Transverse colon (tissue), 4 donors: ENCODE measurements around the gene KMT2D. TPM values are rescaled to one million over a fixed set of nuclear protein-coding genes. Genes with fewer than 3 reads are reported as not detected.
A peak's percentile ranks its signal among the peaks of the same experiment; 100 is the strongest.

Experiments used
- DNase-seq: peaks from one replicate; pipeline ENCODE4 v3.0.0-alpha.2; 2019
- H3K27ac ChIP-seq, 4 donors: fragments of 200-600 bp; sonication (generic); 2 replicates each; pipeline ENCODE4 v1.5.1; 2016 to 2018; ENCODE audit warnings: inconsistent platforms in 4 of 4
- H3K27me3 ChIP-seq: fragments of 200-600 bp; sonication (generic); 2 replicates; pipeline ENCODE4 v1.5.1; 2017; ENCODE audit warnings: inconsistent platforms
- H3K36me3 ChIP-seq, 4 donors: fragments of 200-600 bp; sonication (generic); 2 replicates each; pipeline ENCODE4 v1.5.1; 2017 to 2019; ENCODE audit warnings: inconsistent platforms in 4 of 4
- H3K4me1 ChIP-seq, 4 donors: fragments of 200-600 bp; sonication (generic); 2 replicates each; pipeline ENCODE4 v1.5.1; 2017 to 2020; ENCODE audit warnings: inconsistent platforms in 4 of 4
- H3K4me3 ChIP-seq, 4 donors: fragments of 200-600 bp; sonication (generic); 1 replicate in 1 of 4; 2 replicates in 3 of 4; pipeline versions ENCODE4 v1.5.1 to v1.6.1; 2017 to 2019; ENCODE audit warnings: inconsistent platforms in 4 of 4
- H3K9me3 ChIP-seq, 2 donors: fragments of 200-600 bp; sonication (generic); 2 replicates each; pipeline ENCODE4 v1.5.1; 2017 to 2019; ENCODE audit warnings: inconsistent platforms in 2 of 2
- EP300 ChIP-seq: sonication (generic); formaldehyde crosslinking; IDR thresholded peaks from one replicate; pipeline ENCODE4 v1.6.1; 2017; ENCODE audit warnings: antibody characterized with exemption, low read depth
- POLR2A ChIP-seq: fragments of 450-650 bp; IDR thresholded peaks from one replicate; pipeline ENCODE4 v1.6.1; 2016; ENCODE audit warnings: antibody characterized with exemption, mild to moderate bottlenecking, moderate library complexity
- POLR2AphosphoS5 ChIP-seq, 3 donors: sonication (generic); formaldehyde crosslinking; IDR thresholded peaks; one replicate each; pipeline ENCODE4 v1.6.1; 2016; ENCODE audit warnings: antibody characterized with exemption in 3 of 3
- WGBS, 2 donors: methylation state at CpG; one replicate each; pipeline ENCODE4 v1.1.5; 2018; ENCODE audit warnings: low coverage in 1 of 2; 5-methylcytosine and 5-hydroxymethylcytosine counted together
- in situ Hi-C, 4 donors: fragments of 200-750 bp; cut with MboI; loops; one replicate each; pipeline versions ENCODE4 v1.15.0 to v1.15.1; 2017; ENCODE audit warnings: low sequenced_read_pairs in 3 of 4, low pct_ligation_motif_present in 1 of 4, low pct_unique_long_range_greater_than_20kb in 1 of 4
- intact Hi-C: fragments of 100-400 bp; cut with DNase I; formaldehyde crosslinking; loops from one replicate; pipeline ENCODE4 v1.15.1; 2023; ENCODE audit warnings: low total_unique reads
- total RNA-seq, 4 donors: library from RNA; depleted of rRNA; stranded (reverse); fragments of >200 nt; gene quantifications; one replicate each; pipeline ENCODE4 v1.1.0, GENCODE V29; 2016
- TF ChIP-seq, protein P1 (sequence below), 5 experiments: fragments of 200-600 bp in 3 of 5; fragments of 450-650 bp in 2 of 5; sonication (generic) in 3 of 5; IDR thresholded peaks; 1 replicate in 2 of 5; 2 replicates in 3 of 5; pipeline ENCODE4 v1.5.1; 2016 to 2017; ENCODE audit warnings: antibody characterized with exemption in 5 of 5, inconsistent platforms in 3 of 5, mild to moderate bottlenecking in 2 of 5, moderate library complexity in 1 of 5

The KMT2D gene, protein sequence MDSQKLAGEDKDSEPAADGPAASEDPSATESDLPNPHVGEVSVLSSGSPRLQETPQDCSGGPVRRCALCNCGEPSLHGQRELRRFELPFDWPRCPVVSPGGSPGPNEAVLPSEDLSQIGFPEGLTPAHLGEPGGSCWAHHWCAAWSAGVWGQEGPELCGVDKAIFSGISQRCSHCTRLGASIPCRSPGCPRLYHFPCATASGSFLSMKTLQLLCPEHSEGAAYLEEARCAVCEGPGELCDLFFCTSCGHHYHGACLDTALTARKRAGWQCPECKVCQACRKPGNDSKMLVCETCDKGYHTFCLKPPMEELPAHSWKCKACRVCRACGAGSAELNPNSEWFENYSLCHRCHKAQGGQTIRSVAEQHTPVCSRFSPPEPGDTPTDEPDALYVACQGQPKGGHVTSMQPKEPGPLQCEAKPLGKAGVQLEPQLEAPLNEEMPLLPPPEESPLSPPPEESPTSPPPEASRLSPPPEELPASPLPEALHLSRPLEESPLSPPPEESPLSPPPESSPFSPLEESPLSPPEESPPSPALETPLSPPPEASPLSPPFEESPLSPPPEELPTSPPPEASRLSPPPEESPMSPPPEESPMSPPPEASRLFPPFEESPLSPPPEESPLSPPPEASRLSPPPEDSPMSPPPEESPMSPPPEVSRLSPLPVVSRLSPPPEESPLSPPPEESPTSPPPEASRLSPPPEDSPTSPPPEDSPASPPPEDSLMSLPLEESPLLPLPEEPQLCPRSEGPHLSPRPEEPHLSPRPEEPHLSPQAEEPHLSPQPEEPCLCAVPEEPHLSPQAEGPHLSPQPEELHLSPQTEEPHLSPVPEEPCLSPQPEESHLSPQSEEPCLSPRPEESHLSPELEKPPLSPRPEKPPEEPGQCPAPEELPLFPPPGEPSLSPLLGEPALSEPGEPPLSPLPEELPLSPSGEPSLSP (N-terminal part only)
- 100 to 1,000 TPM in 1 of 4 donors, 10 to 100 TPM in 3; 50.0 to 351 (median 78.0) TPM for total RNA-seq

DNA sequence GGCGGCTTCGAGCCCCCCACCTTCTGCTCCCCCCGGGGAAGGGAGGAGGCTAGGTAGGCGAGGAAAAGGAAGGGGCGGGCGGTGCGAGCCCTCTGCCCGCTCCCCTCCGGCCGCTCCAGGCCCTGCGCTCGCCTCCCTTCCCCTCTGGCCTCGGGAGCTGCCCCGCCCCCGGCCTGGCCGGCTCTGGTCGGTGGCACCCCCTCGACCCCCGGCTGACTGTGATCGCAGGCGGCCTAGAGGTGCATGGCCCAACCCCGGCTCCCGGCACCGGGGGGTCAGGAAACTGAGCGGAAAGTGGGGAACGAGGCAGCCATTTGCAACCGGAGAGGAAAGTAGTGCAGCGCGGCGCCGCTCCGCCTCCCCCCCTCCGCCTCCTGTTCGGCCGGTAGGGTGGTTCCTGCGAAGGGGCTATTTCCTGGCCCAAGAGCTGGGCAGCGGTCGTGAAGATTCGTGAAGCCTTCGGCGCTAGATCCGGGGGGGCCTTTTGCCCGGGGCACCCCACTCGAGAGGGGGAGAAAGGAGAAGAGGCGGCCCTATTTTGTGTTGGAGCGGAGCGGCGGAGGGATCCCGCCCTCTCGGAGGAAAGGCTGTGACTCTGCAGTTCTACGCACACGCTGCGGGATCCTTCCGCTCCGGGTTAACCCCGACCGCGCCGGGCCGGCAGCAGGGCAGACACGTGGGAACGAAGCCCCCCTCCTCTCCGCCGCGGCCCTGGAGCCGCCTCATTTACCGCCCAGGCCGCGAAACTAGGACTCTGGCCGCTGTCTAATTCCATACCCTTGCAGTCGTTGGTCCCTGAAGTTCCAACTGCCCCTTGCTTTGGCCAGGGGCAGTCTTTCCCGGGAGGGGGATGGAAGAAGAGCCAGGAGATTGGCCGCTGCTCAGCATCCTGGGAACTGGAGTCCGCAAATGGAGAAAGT is at the start of gene KMT2D:
Gene KMT2D, minus strand, starts transcription at position 558 of the 920 bp plus-strand sequence. CDS start 5,470 bp downstream, outside the sequence.
- Histone ChIP-seq H3K27ac (peak within 1 kb of the TSS; percentile 96 to 98 (median 96)), H3K9me3 (no peaks in the 10 kb centered on the region), H3K36me3 (no peaks in the 10 kb centered on the region), H3K27me3 (no peaks in the 10 kb centered on the region), H3K4me3 (peak within 1 kb of the TSS; percentile 82 to 91 (median 89)), H3K4me1 (peaks cover 28 to 43% (median 38%) of the 10 kb centered on the region in 4 donors)
- DNase-seq: peak; percentile 91
- in situ Hi-C loops (loop anchor here in 2 of 4 donors (10.0 kb wide), 2 partner anchors 64 to 174 kb away; no protein-coding TSS in a partner anchor), intact Hi-C loops (loop anchor here (10.0 kb wide), 1 partner anchor 64 kb away; no protein-coding TSS in a partner anchor)
- TF ChIP-seq, protein P1, sequence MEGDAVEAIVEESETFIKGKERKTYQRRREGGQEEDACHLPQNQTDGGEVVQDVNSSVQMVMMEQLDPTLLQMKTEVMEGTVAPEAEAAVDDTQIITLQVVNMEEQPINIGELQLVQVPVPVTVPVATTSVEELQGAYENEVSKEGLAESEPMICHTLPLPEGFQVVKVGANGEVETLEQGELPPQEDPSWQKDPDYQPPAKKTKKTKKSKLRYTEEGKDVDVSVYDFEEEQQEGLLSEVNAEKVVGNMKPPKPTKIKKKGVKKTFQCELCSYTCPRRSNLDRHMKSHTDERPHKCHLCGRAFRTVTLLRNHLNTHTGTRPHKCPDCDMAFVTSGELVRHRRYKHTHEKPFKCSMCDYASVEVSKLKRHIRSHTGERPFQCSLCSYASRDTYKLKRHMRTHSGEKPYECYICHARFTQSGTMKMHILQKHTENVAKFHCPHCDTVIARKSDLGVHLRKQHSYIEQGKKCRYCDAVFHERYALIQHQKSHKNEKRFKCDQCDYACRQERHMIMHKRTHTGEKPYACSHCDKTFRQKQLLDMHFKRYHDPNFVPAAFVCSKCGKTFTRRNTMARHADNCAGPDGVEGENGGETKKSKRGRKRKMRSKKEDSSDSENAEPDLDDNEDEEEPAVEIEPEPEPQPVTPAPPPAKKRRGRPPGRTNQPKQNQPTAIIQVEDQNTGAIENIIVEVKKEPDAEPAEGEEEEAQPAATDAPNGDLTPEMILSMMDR (IDR thresholded peaks at IDR 0.05): peak in 4 of 5 experiments; percentile 40 to 92 (median 66)
- TF ChIP-seq POLR2AphosphoS5 (IDR thresholded peaks at IDR 0.05) (peak; percentile 77 to 88 (median 79)), EP300 (no peak), POLR2A (peak; percentile 71)
- 0% methylated on average over 56 of the region's 74 CpGs; no CpG with 5 or more reads in 1 of the 2 donors for WGBS, 2 donors

DNA sequence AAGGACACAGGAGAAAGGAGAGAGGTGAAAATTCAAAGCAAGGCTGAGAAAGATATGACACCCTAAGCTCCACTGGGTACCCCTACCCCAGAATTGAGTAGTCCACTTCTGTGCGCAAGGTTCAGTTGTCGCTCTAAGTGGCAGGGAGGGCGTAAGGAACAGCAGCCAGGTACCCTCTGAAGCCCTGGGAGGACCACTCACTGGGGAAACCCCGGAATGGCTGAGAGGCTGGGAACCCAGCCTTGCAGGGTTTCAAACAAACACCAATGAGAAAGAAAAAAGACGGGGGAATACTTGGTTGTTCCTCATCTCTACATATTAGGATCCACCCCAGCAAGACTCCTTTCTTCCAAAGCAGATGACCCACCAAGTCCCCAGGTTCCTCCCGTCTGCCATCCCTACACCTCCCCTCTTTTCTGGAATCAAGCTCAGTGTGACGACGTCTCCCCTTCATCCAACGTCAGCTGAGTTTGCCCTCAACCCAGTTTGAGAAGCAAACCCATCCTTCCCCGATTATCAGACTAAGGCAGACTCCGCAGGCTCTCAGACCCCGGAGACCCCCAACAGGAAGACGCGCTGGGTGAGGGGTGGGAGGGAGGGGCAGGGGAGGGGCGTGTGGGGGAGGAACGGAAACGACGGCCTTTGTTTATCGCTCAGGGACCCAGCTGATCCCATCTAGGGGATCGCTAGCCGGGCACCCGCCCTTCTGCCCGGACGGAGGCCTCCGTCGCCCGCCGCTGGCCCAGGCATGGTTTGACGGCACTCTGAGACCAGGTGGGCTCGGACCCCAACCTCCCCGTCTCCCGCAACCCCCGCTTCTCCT is 49.3 kb upstream of the KMT2D start:
- TF ChIP-seq POLR2A: no peak
- TF ChIP-seq POLR2AphosphoS5 (IDR thresholded peaks at IDR 0.05): no peak
- no peak for TF ChIP-seq EP300
- TF ChIP-seq, protein P1 (IDR thresholded peaks at IDR 0.05): no peak
- in situ Hi-C loops: no loop called here
- Histone ChIP-seq H3K4me1 (peaks cover 24 to 47% (median 36%) of the 10 kb centered on the region in 4 donors), H3K27me3 (no peaks in the 10 kb centered on the region), H3K36me3 (peaks cover 0 to 6% (median 0%) of the 10 kb centered on the region in 4 donors), H3K9me3 (no peaks in the 10 kb centered on the region), H3K27ac (peak overlapping the region; percentile 96 to 99 (median 97)), H3K4me3 (peak overlapping the region; percentile 64 to 92 (median 88))
- intact Hi-C loops: no loop called here
- DNase-seq: peak; percentile 32
- WGBS, 2 donors: 6 to 17% methylated on average over 1 to 23 of the region's 33 CpGs

DNA sequence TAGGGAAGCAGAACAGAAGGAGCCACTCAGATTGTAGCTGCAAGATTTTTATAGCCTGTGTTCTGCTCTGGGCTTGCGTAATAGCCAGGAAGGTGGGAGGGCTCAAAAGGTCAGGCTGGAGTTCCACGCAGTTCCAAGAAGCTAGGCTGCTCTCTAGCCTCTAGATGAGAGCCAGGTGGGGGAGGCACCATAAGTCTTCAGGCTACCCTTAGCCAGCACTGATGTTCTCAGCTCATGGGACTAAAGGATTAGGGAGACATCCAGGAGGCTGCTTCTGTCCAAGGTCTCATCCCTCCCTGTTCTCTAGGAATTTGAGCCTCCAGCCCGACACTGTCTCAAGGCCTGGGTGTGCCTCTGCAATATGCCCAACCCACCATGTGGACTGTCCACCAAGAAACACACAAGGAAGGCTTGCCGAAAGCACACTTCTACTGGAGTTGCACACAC is 48.4 kb upstream of the KMT2D start:
- no peaks in the 10 kb centered on the region for H3K9me3 ChIP-seq
- 32 to 80% methylated on average over 1 to 4 of the region's 4 CpGs for WGBS, 2 donors
- DNase-seq: peak; percentile 76
- intact Hi-C loops (no loop called here), in situ Hi-C loops (no loop called here)
- peaks cover 0 to 13% (median under 1%) of the 10 kb centered on the region in 4 donors for H3K36me3 ChIP-seq
- TF ChIP-seq POLR2A: peak; percentile 26
- no peak for TF ChIP-seq EP300
- TF ChIP-seq POLR2AphosphoS5 (IDR thresholded peaks at IDR 0.05): peak; percentile 56 to 65 (median 62)
- TF ChIP-seq, protein P1 (IDR thresholded peaks at IDR 0.05): no peak
- no peaks in the 10 kb centered on the region for H3K27me3 ChIP-seq
- peaks cover 24 to 47% (median 36%) of the 10 kb centered on the region in 4 donors for H3K4me1 ChIP-seq
- peak overlapping the region; percentile 96 to 99 (median 97) for H3K27ac ChIP-seq
- H3K4me3 ChIP-seq: peak overlapping the region in 3 of 4 donors; percentile 88 to 92 (median 89)
